WTC11 (cell line): Measurements from ENCODE around the gene SERPIND1.

Experiments
- CREM ChIP-seq: sonication (generic); formaldehyde crosslinking; IDR thresholded peaks from 2 replicates; pipeline ENCODE4 v1.8.1; 2022; ENCODE audit warnings: mild to moderate bottlenecking, missing genetic modification reagents, moderate library complexity
- SP1 ChIP-seq: sonication (generic); formaldehyde crosslinking; conservative IDR thresholded peaks from 2 replicates; pipeline ENCODE4 v1.8.1; 2022; ENCODE audit warnings: missing genetic modification reagents
- TEAD1 ChIP-seq: sonication (generic); formaldehyde crosslinking; IDR thresholded peaks from 2 replicates; pipeline ENCODE4 v1.8.0; 2022; ENCODE audit warnings: mild to moderate bottlenecking, missing genetic modification reagents
- ZNF138 ChIP-seq: sonication (generic); formaldehyde crosslinking; conservative IDR thresholded peaks from 2 replicates; pipeline ENCODE4 v1.8.1; 2022; ENCODE audit warnings: mild to moderate bottlenecking, moderate library complexity, missing genetic modification reagents
- TF ChIP-seq, protein P1 (sequence below): sonication (generic); formaldehyde crosslinking; IDR thresholded peaks from 2 replicates; pipeline ENCODE4 v1.8.1; 2023; ENCODE audit warnings: mild to moderate bottlenecking, missing genetic modification reagents
- TF ChIP-seq, protein P2 (sequence below): fragments of 200-600 bp; IDR thresholded peaks from 2 replicates; pipeline ENCODE4 v1.8.0; 2022; ENCODE audit warnings: antibody characterized with exemption
- TF ChIP-seq, protein P3 (sequence below): sonication (generic); formaldehyde crosslinking; conservative IDR thresholded peaks from 2 replicates; pipeline ENCODE4 v1.8.1; 2022; ENCODE audit warnings: mild to moderate bottlenecking, missing genetic modification reagents
- TF ChIP-seq, protein P4 (sequence below): sonication (generic); formaldehyde crosslinking; IDR thresholded peaks from 2 replicates; pipeline ENCODE4 v1.8.1; 2023; ENCODE audit warnings: mild to moderate bottlenecking, missing genetic modification reagents, moderate library complexity

DNA sequence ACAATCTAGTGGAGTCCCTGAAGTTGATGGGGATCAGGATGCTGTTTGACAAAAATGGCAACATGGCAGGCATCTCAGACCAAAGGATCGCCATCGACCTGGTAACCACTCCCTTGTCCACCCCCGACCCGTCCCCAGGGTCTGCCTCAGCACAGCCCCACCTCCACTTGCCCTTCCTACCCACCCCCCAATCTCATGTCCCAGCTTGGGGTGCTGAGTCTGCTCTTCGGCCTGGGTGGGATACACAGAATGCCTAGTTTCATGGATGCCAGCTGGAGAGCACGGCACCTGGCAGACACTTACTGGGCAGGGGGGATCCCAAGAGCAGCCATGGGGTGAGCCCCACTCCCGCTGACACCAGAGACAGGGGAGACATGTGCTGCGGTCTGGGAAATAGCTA, 12.1 kb downstream of the SERPIND1 start:
- TF ChIP-seq ZNF138, result no peak
- TF ChIP-seq, protein P1, sequence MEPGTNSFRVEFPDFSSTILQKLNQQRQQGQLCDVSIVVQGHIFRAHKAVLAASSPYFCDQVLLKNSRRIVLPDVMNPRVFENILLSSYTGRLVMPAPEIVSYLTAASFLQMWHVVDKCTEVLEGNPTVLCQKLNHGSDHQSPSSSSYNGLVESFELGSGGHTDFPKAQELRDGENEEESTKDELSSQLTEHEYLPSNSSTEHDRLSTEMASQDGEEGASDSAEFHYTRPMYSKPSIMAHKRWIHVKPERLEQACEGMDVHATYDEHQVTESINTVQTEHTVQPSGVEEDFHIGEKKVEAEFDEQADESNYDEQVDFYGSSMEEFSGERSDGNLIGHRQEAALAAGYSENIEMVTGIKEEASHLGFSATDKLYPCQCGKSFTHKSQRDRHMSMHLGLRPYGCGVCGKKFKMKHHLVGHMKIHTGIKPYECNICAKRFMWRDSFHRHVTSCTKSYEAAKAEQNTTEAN (CRISPR knock-in tag), result no peak
- TF ChIP-seq, protein P2, sequence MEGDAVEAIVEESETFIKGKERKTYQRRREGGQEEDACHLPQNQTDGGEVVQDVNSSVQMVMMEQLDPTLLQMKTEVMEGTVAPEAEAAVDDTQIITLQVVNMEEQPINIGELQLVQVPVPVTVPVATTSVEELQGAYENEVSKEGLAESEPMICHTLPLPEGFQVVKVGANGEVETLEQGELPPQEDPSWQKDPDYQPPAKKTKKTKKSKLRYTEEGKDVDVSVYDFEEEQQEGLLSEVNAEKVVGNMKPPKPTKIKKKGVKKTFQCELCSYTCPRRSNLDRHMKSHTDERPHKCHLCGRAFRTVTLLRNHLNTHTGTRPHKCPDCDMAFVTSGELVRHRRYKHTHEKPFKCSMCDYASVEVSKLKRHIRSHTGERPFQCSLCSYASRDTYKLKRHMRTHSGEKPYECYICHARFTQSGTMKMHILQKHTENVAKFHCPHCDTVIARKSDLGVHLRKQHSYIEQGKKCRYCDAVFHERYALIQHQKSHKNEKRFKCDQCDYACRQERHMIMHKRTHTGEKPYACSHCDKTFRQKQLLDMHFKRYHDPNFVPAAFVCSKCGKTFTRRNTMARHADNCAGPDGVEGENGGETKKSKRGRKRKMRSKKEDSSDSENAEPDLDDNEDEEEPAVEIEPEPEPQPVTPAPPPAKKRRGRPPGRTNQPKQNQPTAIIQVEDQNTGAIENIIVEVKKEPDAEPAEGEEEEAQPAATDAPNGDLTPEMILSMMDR, result no peak
- TF ChIP-seq CREM, result no peak
- no peak for TF ChIP-seq SP1 (CRISPR knock-in tag)
- TF ChIP-seq, protein P3, sequence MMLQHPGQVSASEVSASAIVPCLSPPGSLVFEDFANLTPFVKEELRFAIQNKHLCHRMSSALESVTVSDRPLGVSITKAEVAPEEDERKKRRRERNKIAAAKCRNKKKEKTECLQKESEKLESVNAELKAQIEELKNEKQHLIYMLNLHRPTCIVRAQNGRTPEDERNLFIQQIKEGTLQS (CRISPR knock-in tag), result no peak
- TF ChIP-seq, protein P4, sequence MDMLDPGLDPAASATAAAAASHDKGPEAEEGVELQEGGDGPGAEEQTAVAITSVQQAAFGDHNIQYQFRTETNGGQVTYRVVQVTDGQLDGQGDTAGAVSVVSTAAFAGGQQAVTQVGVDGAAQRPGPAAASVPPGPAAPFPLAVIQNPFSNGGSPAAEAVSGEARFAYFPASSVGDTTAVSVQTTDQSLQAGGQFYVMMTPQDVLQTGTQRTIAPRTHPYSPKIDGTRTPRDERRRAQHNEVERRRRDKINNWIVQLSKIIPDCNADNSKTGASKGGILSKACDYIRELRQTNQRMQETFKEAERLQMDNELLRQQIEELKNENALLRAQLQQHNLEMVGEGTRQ, result no peak
- no peak for TF ChIP-seq TEAD1 (CRISPR knock-in tag)
